Measurements from ENCODE around the gene EHMT1.
"Not testable (repeated sequence)": the region's sequence is repeated elsewhere in the genome, so short reads cannot be mapped to it uniquely, and the experiment has no call there.

The EHMT1 gene

GRCh38 chr9:137731216-137731946, 112.6 kb downstream of the EHMT1 start:
- no peak for TF ChIP-seq POLR2A (IDR thresholded peaks at IDR 0.05; ENCODE audit: low read depth, low read length)
- FAIRE-seq (no peak), DNase-seq (ENCODE audit: insufficient read length, low spot score) (no peak)

GRCh38 chr9:137731947-137732813, 113.4 kb downstream of the EHMT1 start:
- FAIRE-seq: no peak
- no peak for DNase-seq (ENCODE audit: insufficient read length, low spot score)
- no peak for TF ChIP-seq POLR2A (IDR thresholded peaks at IDR 0.05; ENCODE audit: low read depth, low read length)

GRCh38 chr9:137733429-137733828, 114.6 kb downstream of the EHMT1 start:
- no peak for FAIRE-seq
- no peak for TF ChIP-seq POLR2A (IDR thresholded peaks at IDR 0.05; ENCODE audit: low read depth, low read length)

GRCh38 chr9:137734181-137734580, 115.4 kb downstream of the EHMT1 start:
- DNase-seq (ENCODE audit: insufficient read length, low spot score) (no peak), FAIRE-seq (no peak)
- no peak for TF ChIP-seq POLR2A (IDR thresholded peaks at IDR 0.05; ENCODE audit: low read depth, low read length)

More at GRCh38 chr9:137733429-137733828, 114.6 kb downstream of the EHMT1 start:
- no peak for DNase-seq (ENCODE audit: insufficient read length, low spot score)

GRCh38 chr9:137738182-137738696, 119.4 kb downstream of the EHMT1 start:
- FAIRE-seq; DNase-seq (ENCODE audit: insufficient read length, low spot score): not testable (repeated sequence)

GRCh38 chr9:137738703-137739102, 119.9 kb downstream of the EHMT1 start:
- FAIRE-seq (no peak), DNase-seq (ENCODE audit: insufficient read length, low spot score) (no peak)
- TF ChIP-seq POLR2A (IDR thresholded peaks at IDR 0.05; ENCODE audit: low read depth, low read length): no peak

- DNase-seq (ENCODE audit: insufficient read length, low spot score) (no peak), FAIRE-seq (no peak)
- no peak for TF ChIP-seq POLR2A (IDR thresholded peaks at IDR 0.05; ENCODE audit: low read depth, low read length)
These were observed 120.8 kb downstream of the EHMT1 start for GRCh38 chr9:137739371-137740309.

- DNase-seq (ENCODE audit: insufficient read length, low spot score): no peak
- TF ChIP-seq POLR2A (IDR thresholded peaks at IDR 0.05; ENCODE audit: low read depth, low read length): no peak
- FAIRE-seq: no peak
These were observed 121.5 kb downstream of the EHMT1 start for GRCh38 chr9:137740312-137740711.

- TF ChIP-seq POLR2A (IDR thresholded peaks at IDR 0.05; ENCODE audit: low read depth, low read length): no peak
- FAIRE-seq: no peak
These were observed 122.5 kb downstream of the EHMT1 start for GRCh38 chr9:137741330-137741729.

GRCh38 chr9:137742698-137743097, 123.9 kb downstream of the EHMT1 start:
- TF ChIP-seq POLR2A (IDR thresholded peaks at IDR 0.05; ENCODE audit: low read depth, low read length): no peak
- DNase-seq (ENCODE audit: insufficient read length, low spot score) (no peak), FAIRE-seq (no peak)

More at GRCh38 chr9:137741330-137741729, 122.5 kb downstream of the EHMT1 start:
- DNase-seq (ENCODE audit: insufficient read length, low spot score): no peak

- TF ChIP-seq POLR2A (IDR thresholded peaks at IDR 0.05; ENCODE audit: low read depth, low read length): no peak
- DNase-seq (ENCODE audit: insufficient read length, low spot score): no peak
- FAIRE-seq: no peak
These were observed 124.9 kb downstream of the EHMT1 start for GRCh38 chr9:137743695-137744094.

GRCh38 chr9:137744632-137745183, 125.9 kb downstream of the EHMT1 start:
- FAIRE-seq (no peak), DNase-seq (ENCODE audit: insufficient read length, low spot score) (no peak)
- TF ChIP-seq POLR2A (IDR thresholded peaks at IDR 0.05; ENCODE audit: low read depth, low read length): no peak

- FAIRE-seq (no peak), DNase-seq (ENCODE audit: insufficient read length, low spot score) (peak; percentile 55)
- TF ChIP-seq POLR2A (IDR thresholded peaks at IDR 0.05; ENCODE audit: low read depth, low read length): no peak
These were observed 126.8 kb downstream of the EHMT1 start for GRCh38 chr9:137745541-137745991.
